Panc1 (cell line): ENCODE measurements around the gene PACSIN1. TPM values are rescaled to one million over a fixed set of nuclear protein-coding genes. Genes with fewer than 3 reads are reported as not detected.

ENCODE experiments used
- ATAC-seq: fragments of 200-7000 bp; cut with Tn5 transposase; 2 replicates; pipeline ENCODE4 v1.9.1; 2020; ENCODE audit warnings: mild to moderate bottlenecking, moderate library complexity
- BruUV-seq: library from RNA; stranded (reverse); fragments of 400-500 nt; replicated peaks from 2 replicates; lab custom pipeline; 2021; lab: Mats Ljungman, UMichigan
- CTCF ChIA-PET: fragments of 300-600 bp; sonication (Branson Sonifier 250); formaldehyde crosslinking; loops from one replicate; lab custom pipeline; 2022; ENCODE audit warnings: antibody characterized with exemption; lab: Charles Lee
- POLR2A ChIA-PET: fragments of 300-600 bp; sonication (Branson Sonifier 250); formaldehyde crosslinking; loops from one replicate; lab custom pipeline; 2022; ENCODE audit warnings: antibody characterized with exemption; lab: Charles Lee
- DNase-seq: peaks from one replicate; pipeline ENCODE4 v3.0.0-alpha.2; 2010; ENCODE audit warnings: low read depth, low spot score
- H3K27ac ChIP-seq: 2 replicates; pipeline ENCODE4 v1.5.1; 2011; ENCODE audit warnings: mild to moderate bottlenecking, low read length, inconsistent platforms
- H3K27me3 ChIP-seq: fragments of 200-500 bp; sonication (Bioruptor generic); 2 replicates; pipeline ENCODE4 v1.6.0; 2014; ENCODE audit warnings: low read length, inconsistent platforms; ENCODE audit not compliant: control insufficient read depth, insufficient read depth
- H3K36me3 ChIP-seq: fragments of 200-500 bp; sonication (Bioruptor generic); 2 replicates; pipeline ENCODE4 v1.5.1; 2014; ENCODE audit warnings: inconsistent platforms, mild to moderate bottlenecking, low read length, moderate library complexity; ENCODE audit not compliant: control insufficient read depth, insufficient read depth
- H3K4me1 ChIP-seq: 2 replicates; pipeline ENCODE4 v1.5.1; 2011; ENCODE audit warnings: inconsistent platforms, mild to moderate bottlenecking, low read length, moderate library complexity; ENCODE audit not compliant: control insufficient read depth, insufficient read depth
- H3K4me3 ChIP-seq, 2 experiments: 2 replicates each; pipeline ENCODE4 v1.5.1; 2011 to 2012; ENCODE audit warnings: low read depth in 2 of 2, low read length in 2 of 2, mild to moderate bottlenecking in 2 of 2, inconsistent platforms in 1 of 2, moderate library complexity in 1 of 2
- H3K9me3 ChIP-seq: fragments of 200-500 bp; sonication (Bioruptor generic); 2 replicates; pipeline ENCODE4 v1.5.1; 2014; ENCODE audit warnings: low read depth, mild to moderate bottlenecking, inconsistent platforms, low read length, moderate library complexity; ENCODE audit not compliant: control insufficient read depth, insufficient read depth
- POLR2AphosphoS5 ChIP-seq: IDR thresholded peaks from 2 replicates; pipeline ENCODE4 v1.6.1; 2012; ENCODE audit warnings: mild to moderate bottlenecking, low read depth, low read length, moderate library complexity
- SIN3A ChIP-seq: IDR thresholded peaks from 2 replicates; pipeline ENCODE4 v1.6.1; 2012; ENCODE audit warnings: low read depth, mild to moderate bottlenecking, low read length, moderate library complexity, borderline replicate concordance; ENCODE audit not compliant: insufficient read depth
- TCF7L2 ChIP-seq: IDR thresholded peaks from 2 replicates; pipeline ENCODE4 v1.6.1; 2011; ENCODE audit warnings: mild to moderate bottlenecking, low read depth, low read length, inconsistent platforms
- in situ Hi-C: cut with HindIII; loops from 2 replicates; pipeline ENCODE4 v1.10.0; 2016; ENCODE audit warnings: low sequenced_read_pairs, low pct_unique_long_range_greater_than_20kb
- intact Hi-C: fragments of 100-400 bp; cut with micrococcal nuclease; formaldehyde crosslinking; loops from one replicate; pipeline ENCODE4 v1.10.0; 2022; ENCODE audit not compliant: unreplicated experiment
- total RNA-seq: library from RNA; stranded (reverse); gene quantifications from one replicate; pipeline ENCODE4 v1.2.1, GENCODE V29; 2021; ENCODE audit not compliant: unreplicated experiment
- TF ChIP-seq, protein P1 (sequence below): fragments of 450-650 bp; IDR thresholded peaks from 2 replicates; pipeline ENCODE4 v1.5.1; 2017; ENCODE audit warnings: mild to moderate bottlenecking
- TF ChIP-seq, protein P2 (sequence below), 2 experiments: IDR thresholded peaks; 2 replicates each; pipeline ENCODE4 v1.6.1; 2011 to 2012; ENCODE audit warnings: low read depth in 2 of 2, control low read depth in 1 of 2, low read length in 1 of 2, mild to moderate bottlenecking in 1 of 2, moderate library complexity in 1 of 2; ENCODE audit not compliant: insufficient read depth in 1 of 2

Gene PACSIN1
- total RNA-seq, 1 experiment from 2014 or later = 0.18 TPM

DNA sequence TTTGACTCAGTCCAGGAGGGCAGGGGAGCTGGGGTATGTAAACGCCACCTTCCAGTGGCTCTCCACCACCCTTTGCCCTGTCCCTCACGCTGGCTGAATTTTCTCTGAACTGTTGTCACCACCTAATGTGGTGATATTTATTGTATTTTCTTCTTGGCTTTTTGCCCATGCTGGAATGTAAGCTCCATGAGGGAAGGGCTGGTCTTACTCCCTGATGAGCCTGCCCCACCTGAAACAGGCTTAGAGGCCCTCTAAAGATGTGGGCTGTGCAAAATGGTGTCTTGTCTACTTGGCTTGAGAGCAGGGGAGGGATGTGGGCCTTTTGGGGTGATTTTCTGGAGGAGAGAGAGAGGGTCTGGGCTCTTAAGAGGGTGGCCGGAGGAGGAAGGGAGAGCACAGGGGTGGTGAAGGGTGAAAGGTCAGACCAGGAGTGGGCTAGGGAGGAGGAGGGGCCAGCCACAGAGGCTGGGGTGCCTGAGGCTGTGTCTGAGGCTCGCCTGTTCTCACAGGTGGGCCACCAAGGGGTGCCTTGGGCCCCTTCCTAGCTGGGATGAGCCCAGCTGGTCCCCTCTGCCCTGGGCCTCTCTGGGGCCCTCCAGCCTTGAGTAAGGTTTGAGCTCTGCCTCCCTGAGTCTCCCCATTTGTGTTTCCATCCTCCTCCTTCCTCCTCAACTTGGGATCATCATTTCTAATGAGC lies 52.9 kb downstream of the PACSIN1 start:
- Histone ChIP-seq H3K27me3 (no peaks in the 10 kb centered on the region), H3K4me1 (no peaks in the 10 kb centered on the region), H3K9me3 (no peaks in the 10 kb centered on the region), H3K27ac (no peak overlapping the region), H3K36me3 (no peaks in the 10 kb centered on the region), H3K4me3 (no peak overlapping the region)
- DNase-seq = no peak
- intact Hi-C loops (no loop called here), in situ Hi-C loops (no loop called here)
- POLR2A ChIA-PET = no interaction called here
- CTCF ChIA-PET = no interaction called here
- ATAC-seq = no peak
- TF ChIP-seq TCF7L2 (no peak), POLR2AphosphoS5 (no peak), SIN3A (no peak)
- TF ChIP-seq, protein P1, sequence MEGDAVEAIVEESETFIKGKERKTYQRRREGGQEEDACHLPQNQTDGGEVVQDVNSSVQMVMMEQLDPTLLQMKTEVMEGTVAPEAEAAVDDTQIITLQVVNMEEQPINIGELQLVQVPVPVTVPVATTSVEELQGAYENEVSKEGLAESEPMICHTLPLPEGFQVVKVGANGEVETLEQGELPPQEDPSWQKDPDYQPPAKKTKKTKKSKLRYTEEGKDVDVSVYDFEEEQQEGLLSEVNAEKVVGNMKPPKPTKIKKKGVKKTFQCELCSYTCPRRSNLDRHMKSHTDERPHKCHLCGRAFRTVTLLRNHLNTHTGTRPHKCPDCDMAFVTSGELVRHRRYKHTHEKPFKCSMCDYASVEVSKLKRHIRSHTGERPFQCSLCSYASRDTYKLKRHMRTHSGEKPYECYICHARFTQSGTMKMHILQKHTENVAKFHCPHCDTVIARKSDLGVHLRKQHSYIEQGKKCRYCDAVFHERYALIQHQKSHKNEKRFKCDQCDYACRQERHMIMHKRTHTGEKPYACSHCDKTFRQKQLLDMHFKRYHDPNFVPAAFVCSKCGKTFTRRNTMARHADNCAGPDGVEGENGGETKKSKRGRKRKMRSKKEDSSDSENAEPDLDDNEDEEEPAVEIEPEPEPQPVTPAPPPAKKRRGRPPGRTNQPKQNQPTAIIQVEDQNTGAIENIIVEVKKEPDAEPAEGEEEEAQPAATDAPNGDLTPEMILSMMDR = no peak
- TF ChIP-seq, protein P2, sequence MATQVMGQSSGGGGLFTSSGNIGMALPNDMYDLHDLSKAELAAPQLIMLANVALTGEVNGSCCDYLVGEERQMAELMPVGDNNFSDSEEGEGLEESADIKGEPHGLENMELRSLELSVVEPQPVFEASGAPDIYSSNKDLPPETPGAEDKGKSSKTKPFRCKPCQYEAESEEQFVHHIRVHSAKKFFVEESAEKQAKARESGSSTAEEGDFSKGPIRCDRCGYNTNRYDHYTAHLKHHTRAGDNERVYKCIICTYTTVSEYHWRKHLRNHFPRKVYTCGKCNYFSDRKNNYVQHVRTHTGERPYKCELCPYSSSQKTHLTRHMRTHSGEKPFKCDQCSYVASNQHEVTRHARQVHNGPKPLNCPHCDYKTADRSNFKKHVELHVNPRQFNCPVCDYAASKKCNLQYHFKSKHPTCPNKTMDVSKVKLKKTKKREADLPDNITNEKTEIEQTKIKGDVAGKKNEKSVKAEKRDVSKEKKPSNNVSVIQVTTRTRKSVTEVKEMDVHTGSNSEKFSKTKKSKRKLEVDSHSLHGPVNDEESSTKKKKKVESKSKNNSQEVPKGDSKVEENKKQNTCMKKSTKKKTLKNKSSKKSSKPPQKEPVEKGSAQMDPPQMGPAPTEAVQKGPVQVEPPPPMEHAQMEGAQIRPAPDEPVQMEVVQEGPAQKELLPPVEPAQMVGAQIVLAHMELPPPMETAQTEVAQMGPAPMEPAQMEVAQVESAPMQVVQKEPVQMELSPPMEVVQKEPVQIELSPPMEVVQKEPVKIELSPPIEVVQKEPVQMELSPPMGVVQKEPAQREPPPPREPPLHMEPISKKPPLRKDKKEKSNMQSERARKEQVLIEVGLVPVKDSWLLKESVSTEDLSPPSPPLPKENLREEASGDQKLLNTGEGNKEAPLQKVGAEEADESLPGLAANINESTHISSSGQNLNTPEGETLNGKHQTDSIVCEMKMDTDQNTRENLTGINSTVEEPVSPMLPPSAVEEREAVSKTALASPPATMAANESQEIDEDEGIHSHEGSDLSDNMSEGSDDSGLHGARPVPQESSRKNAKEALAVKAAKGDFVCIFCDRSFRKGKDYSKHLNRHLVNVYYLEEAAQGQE (IDR thresholded peaks at IDR 0.05; ENCODE audit: insufficient read depth in 1 of 2, low read depth in 2 of 2, low read length in 1 of 2) = no peak
- no TSS peak for BruUV-seq

DNA sequence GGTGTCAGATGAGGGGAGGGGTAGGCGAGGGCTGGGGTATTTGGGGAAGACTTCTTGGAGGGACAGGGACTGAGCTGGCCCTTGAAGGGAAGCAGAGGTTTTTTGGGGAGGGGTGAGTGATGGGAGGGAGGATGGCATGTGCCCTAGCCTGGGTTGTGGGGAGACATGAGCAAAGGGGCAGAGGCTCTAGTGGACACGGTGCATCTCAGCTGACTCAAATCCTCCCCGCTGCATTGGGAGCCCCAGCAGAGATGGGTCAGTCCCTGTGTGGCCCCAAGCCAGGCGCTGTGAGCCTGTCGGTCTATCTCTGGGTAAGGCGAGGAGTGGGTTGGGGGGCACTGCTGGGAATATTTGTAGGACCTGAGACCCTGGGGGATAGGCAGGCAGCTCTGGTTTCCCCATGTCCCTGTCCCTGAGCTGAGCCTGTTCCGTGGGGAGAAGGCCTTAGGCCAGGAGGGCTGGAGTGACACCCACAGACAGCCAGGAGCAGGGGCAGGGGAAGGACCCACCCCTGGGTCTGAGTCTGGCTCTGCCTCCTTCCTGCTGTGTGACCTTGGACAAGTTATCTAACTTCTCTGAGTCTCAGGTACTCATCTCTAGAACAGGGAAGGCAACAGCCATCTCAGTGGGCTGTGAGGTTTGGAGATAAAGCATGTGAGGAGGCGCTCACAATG lies 54.2 kb downstream of the PACSIN1 start:
- ChIA-PET POLR2A (no interaction called here), CTCF (no interaction called here)
- no TSS peak for BruUV-seq
- H3K27me3 ChIP-seq = no peaks in the 10 kb centered on the region
- in situ Hi-C loops = no loop called here
- no peaks in the 10 kb centered on the region for H3K4me1 ChIP-seq
- intact Hi-C loops = no loop called here
- DNase-seq (no peak), ATAC-seq (no peak)
- H3K27ac ChIP-seq = no peak overlapping the region
- H3K4me3 ChIP-seq = no peak overlapping the region
- TF ChIP-seq, protein P1 = no peak
- TF ChIP-seq, protein P2 (IDR thresholded peaks at IDR 0.05; ENCODE audit: insufficient read depth in 1 of 2, low read depth in 2 of 2, low read length in 1 of 2) = no peak
- TF ChIP-seq TCF7L2 (no peak), POLR2AphosphoS5 (no peak), SIN3A (no peak)
- H3K9me3 ChIP-seq = no peaks in the 10 kb centered on the region
- no peaks in the 10 kb centered on the region for H3K36me3 ChIP-seq
